Measurements from ENCODE around the gene SPOPL.
"Not testable (repeated sequence)": the region's sequence is repeated elsewhere in the genome, so short reads cannot be mapped to it uniquely, and the experiment has no call there.

The SPOPL gene

DNA sequence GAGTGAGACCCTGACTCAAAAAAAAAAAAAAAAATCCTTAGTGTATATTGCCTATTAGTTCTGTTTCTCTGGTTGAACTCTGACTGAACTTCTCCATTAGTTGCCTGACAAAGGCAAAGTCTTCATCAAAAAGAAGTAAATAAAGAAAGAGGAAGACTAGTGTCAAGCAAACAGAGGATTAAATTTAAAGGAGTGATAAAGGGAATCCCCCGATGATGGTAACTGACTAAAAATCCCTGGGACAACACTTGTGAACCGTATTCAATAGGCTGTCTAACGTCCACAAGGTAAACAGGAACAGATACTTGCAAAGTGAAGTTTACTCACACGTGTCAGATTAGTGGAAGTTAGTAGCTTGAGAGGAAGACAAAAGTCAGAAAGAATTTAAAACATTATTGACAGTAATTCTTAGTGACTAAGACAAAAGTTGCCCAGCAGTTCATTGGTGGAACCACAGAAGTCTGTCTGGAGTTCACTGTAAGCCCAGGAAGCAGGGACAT, 26.2 kb upstream of the SPOPL start:
- DNase-seq (ENCODE audit: low read depth) = no peak
- Histone ChIP-seq H3K9me3 (ENCODE audit: control insufficient read depth, low read length) (no peaks in the 10 kb centered on the region), H3K9ac (ENCODE audit: low read length) (no peak overlapping the region), H3K27me3 (replicated peaks; ENCODE audit: control insufficient read depth, insufficient read depth, low read length) (no peaks in the 10 kb centered on the region), H3K36me3 (ENCODE audit: control insufficient read depth, insufficient read depth, low read length, severe bottlenecking) (no peaks in the 10 kb centered on the region), H3K4me3 (ENCODE audit: low read length) (no peak overlapping the region), H3K4me1 (ENCODE audit: control insufficient read depth, insufficient read depth, low read length) (peaks cover 5% of the 10 kb centered on the region)

- Histone ChIP-seq H3K36me3 (ENCODE audit: control insufficient read depth, insufficient read depth, low read length, severe bottlenecking) (no peaks in the 10 kb centered on the region), H3K4me1 (ENCODE audit: control insufficient read depth, insufficient read depth, low read length) (peaks cover 5% of the 10 kb centered on the region), H3K27me3 (replicated peaks; ENCODE audit: control insufficient read depth, insufficient read depth, low read length) (no peaks in the 10 kb centered on the region), H3K9ac (ENCODE audit: low read length) (no peak overlapping the region), H3K9me3 (ENCODE audit: control insufficient read depth, low read length) (no peaks in the 10 kb centered on the region), H3K4me3 (ENCODE audit: low read length) (no peak overlapping the region)
- no peak for DNase-seq (ENCODE audit: low read depth)
Measured at GRCh38 chr2:138476186-138476585, 25.4 kb upstream of the SPOPL start.

GRCh38 chr2:138476940-138477339, 24.6 kb upstream of the SPOPL start:
- H3K27me3 ChIP-seq (replicated peaks; ENCODE audit: control insufficient read depth, insufficient read depth, low read length) = no peaks in the 10 kb centered on the region
- H3K4me3 ChIP-seq (ENCODE audit: low read length) = no peak overlapping the region
- H3K9ac ChIP-seq (ENCODE audit: low read length) = no peak overlapping the region
- no peaks in the 10 kb centered on the region for H3K9me3 ChIP-seq (ENCODE audit: control insufficient read depth, low read length)
- H3K4me1 ChIP-seq (ENCODE audit: control insufficient read depth, insufficient read depth, low read length) = peaks cover 5% of the 10 kb centered on the region
- no peak for DNase-seq (ENCODE audit: low read depth)
- H3K36me3 ChIP-seq (ENCODE audit: control insufficient read depth, insufficient read depth, low read length, severe bottlenecking) = no peaks in the 10 kb centered on the region

DNA sequence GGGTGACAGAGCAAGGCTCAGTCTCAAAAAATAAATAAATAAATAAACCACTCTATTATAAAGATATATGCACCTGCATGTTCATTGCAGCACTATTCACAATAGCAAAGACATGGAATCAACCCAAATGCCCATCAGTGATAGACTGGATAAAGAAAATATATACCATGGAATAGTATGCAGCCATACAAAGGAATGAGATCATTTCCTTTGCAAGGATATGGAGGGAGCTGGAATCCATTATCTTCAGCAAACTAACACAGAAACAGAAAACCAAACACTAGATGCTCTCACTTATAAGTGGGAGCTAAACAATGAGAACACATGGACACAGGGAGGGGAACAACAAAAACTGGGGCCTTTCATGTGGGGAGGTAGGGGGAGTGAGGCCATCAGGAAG, 18.8 kb upstream of the SPOPL start:
- H3K9ac ChIP-seq (ENCODE audit: low read length); H3K36me3 ChIP-seq (ENCODE audit: control insufficient read depth, insufficient read depth, low read length, severe bottlenecking); DNase-seq (ENCODE audit: low read depth); H3K9me3 ChIP-seq (ENCODE audit: control insufficient read depth, low read length); H3K4me3 ChIP-seq (ENCODE audit: low read length); H3K27me3 ChIP-seq (replicated peaks; ENCODE audit: control insufficient read depth, insufficient read depth, low read length); H3K4me1 ChIP-seq (ENCODE audit: control insufficient read depth, insufficient read depth, low read length): not testable (repeated sequence)

DNA sequence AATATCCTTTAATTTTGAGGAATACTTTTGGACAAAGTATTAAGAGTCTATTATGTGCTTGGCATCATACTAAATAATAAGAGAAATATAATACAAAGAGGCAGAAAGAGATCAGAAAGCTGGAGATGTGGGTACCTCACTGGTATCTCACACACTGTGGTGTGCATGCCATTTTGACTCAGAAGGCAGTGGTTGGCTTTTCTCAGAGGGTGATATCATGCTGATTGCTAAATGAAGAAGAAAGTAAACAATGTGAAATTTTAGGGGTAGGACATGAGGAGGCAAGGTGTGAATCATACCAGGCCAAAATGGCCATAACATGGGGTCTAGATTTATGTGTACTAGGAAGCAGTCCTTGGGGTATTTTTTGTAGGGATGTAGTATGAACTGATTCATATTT, 16.6 kb upstream of the SPOPL start:
- no peaks in the 10 kb centered on the region for H3K4me1 ChIP-seq (ENCODE audit: control insufficient read depth, insufficient read depth, low read length)
- no peak overlapping the region for H3K9ac ChIP-seq (ENCODE audit: low read length)
- no peak overlapping the region for H3K4me3 ChIP-seq (ENCODE audit: low read length)

GRCh38 chr2:138486363-138487198, 15.0 kb upstream of the SPOPL start:
- DNase-seq (ENCODE audit: low read depth) = no peak
- Histone ChIP-seq H3K4me1 (ENCODE audit: control insufficient read depth, insufficient read depth, low read length) (no peaks in the 10 kb centered on the region), H3K36me3 (ENCODE audit: control insufficient read depth, insufficient read depth, low read length, severe bottlenecking) (no peaks in the 10 kb centered on the region)

More for the DNA sequence above, 16.6 kb upstream of the SPOPL start:
- Histone ChIP-seq H3K36me3 (ENCODE audit: control insufficient read depth, insufficient read depth, low read length, severe bottlenecking) (no peaks in the 10 kb centered on the region), H3K9me3 (ENCODE audit: control insufficient read depth, low read length) (no peaks in the 10 kb centered on the region), H3K27me3 (replicated peaks; ENCODE audit: control insufficient read depth, insufficient read depth, low read length) (no peaks in the 10 kb centered on the region)
- DNase-seq (ENCODE audit: low read depth) = no peak

DNA sequence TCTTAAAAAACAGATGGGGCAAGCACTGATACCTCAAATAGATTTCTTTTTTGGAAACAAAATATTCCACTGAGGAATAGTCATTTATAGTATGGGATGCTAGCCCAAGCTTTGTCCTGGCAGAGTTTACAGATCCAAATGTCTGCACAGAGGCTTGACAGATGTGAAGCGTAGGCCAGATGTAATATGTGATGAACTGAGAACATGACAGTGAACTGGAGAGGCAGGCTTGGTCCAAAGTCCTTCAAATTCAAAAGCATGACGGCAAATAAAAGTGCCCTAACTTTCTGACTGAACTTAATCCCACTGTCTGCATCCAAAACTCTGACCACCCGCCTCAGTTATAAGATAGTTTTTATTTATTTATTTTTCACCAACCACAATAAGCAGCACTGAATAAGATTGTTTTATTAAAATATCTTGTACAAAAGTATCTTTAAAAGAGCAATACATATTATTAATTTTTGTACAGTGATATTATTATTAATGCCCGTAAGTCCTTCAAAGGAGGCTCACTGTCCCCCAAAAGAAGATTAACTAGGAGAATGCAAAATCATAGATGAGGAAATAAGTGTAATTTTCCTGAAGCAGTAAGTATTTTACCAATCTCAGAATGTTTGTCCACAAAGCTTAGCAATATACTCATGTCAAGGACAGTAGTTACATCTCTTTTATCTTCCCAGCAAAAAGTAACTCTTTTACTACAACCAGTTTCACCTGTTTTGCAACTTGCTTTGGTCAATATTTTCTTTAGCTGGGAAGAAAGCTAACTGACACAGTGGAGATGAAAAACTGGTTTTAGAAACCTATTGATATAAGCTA, 10.7 kb upstream of the SPOPL start:
- DNase-seq (ENCODE audit: low read depth) = no peak

More at GRCh38 chr2:138486363-138487198, 15.0 kb upstream of the SPOPL start:
- no peaks in the 10 kb centered on the region for H3K9me3 ChIP-seq (ENCODE audit: control insufficient read depth, low read length)
- H3K27me3 ChIP-seq (replicated peaks; ENCODE audit: control insufficient read depth, insufficient read depth, low read length) = no peaks in the 10 kb centered on the region
- H3K4me3 ChIP-seq (ENCODE audit: low read length) = no peak overlapping the region
- H3K9ac ChIP-seq (ENCODE audit: low read length) = no peak overlapping the region

DNA sequence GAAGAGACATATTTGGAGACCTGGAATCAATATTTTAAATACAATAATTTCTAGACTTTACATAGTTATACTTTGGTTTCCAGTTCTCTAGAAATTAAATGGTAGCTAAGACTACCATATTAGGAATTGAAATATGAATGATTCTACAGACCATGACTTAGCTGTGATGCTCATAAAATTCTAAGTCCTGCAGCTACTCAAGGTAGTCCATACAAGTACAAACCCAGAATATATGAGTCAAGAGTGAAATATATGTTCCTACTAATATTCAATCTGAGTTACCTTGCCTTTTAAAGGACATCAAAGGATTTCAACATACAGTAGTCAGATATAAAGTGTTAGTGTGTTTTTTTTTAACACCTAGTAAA, 10.1 kb upstream of the SPOPL start:
- no peak for DNase-seq (ENCODE audit: low read depth)
- Histone ChIP-seq H3K9me3 (ENCODE audit: control insufficient read depth, low read length) (no peaks in the 10 kb centered on the region), H3K4me3 (ENCODE audit: low read length) (no peak overlapping the region), H3K27me3 (replicated peaks; ENCODE audit: control insufficient read depth, insufficient read depth, low read length) (no peaks in the 10 kb centered on the region), H3K4me1 (ENCODE audit: control insufficient read depth, insufficient read depth, low read length) (peaks cover 9% of the 10 kb centered on the region), H3K36me3 (ENCODE audit: control insufficient read depth, insufficient read depth, low read length, severe bottlenecking) (no peaks in the 10 kb centered on the region), H3K9ac (ENCODE audit: low read length) (no peak overlapping the region)

More for the DNA sequence above, 10.7 kb upstream of the SPOPL start:
- no peak overlapping the region for H3K4me3 ChIP-seq (ENCODE audit: low read length)
- H3K9ac ChIP-seq (ENCODE audit: low read length) = no peak overlapping the region
- no peaks in the 10 kb centered on the region for H3K9me3 ChIP-seq (ENCODE audit: control insufficient read depth, low read length)
- peaks cover 8% of the 10 kb centered on the region for H3K4me1 ChIP-seq (ENCODE audit: control insufficient read depth, insufficient read depth, low read length)
- H3K27me3 ChIP-seq (replicated peaks; ENCODE audit: control insufficient read depth, insufficient read depth, low read length) = no peaks in the 10 kb centered on the region
- no peaks in the 10 kb centered on the region for H3K36me3 ChIP-seq (ENCODE audit: control insufficient read depth, insufficient read depth, low read length, severe bottlenecking)

GRCh38 chr2:138492160-138492559, 9.4 kb upstream of the SPOPL start:
- DNase-seq (ENCODE audit: low read depth) = no peak
- Histone ChIP-seq H3K4me3 (ENCODE audit: low read length) (no peak overlapping the region), H3K4me1 (ENCODE audit: control insufficient read depth, insufficient read depth, low read length) (peaks cover 9% of the 10 kb centered on the region), H3K9ac (ENCODE audit: low read length) (no peak overlapping the region), H3K9me3 (ENCODE audit: control insufficient read depth, low read length) (no peaks in the 10 kb centered on the region), H3K27me3 (replicated peaks; ENCODE audit: control insufficient read depth, insufficient read depth, low read length) (no peaks in the 10 kb centered on the region), H3K36me3 (ENCODE audit: control insufficient read depth, insufficient read depth, low read length, severe bottlenecking) (no peaks in the 10 kb centered on the region)

GRCh38 chr2:138493334-138493733, 8.2 kb upstream of the SPOPL start:
- Histone ChIP-seq H3K36me3 (ENCODE audit: control insufficient read depth, insufficient read depth, low read length, severe bottlenecking) (no peaks in the 10 kb centered on the region), H3K4me1 (ENCODE audit: control insufficient read depth, insufficient read depth, low read length) (peaks cover 9% of the 10 kb centered on the region), H3K4me3 (ENCODE audit: low read length) (no peak overlapping the region), H3K9ac (ENCODE audit: low read length) (no peak overlapping the region), H3K9me3 (ENCODE audit: control insufficient read depth, low read length) (no peaks in the 10 kb centered on the region), H3K27me3 (replicated peaks; ENCODE audit: control insufficient read depth, insufficient read depth, low read length) (no peaks in the 10 kb centered on the region)
- no peak for DNase-seq (ENCODE audit: low read depth)

GRCh38 chr2:138494265-138494966, 7.2 kb upstream of the SPOPL start:
- no peaks in the 10 kb centered on the region for H3K27me3 ChIP-seq (replicated peaks; ENCODE audit: control insufficient read depth, insufficient read depth, low read length)
- no peaks in the 10 kb centered on the region for H3K9me3 ChIP-seq (ENCODE audit: control insufficient read depth, low read length)
- H3K9ac ChIP-seq (ENCODE audit: low read length) = no peak overlapping the region
- no peak overlapping the region for H3K4me3 ChIP-seq (ENCODE audit: low read length)
- no peaks in the 10 kb centered on the region for H3K36me3 ChIP-seq (ENCODE audit: control insufficient read depth, insufficient read depth, low read length, severe bottlenecking)
- DNase-seq (ENCODE audit: low read depth) = no peak
- H3K4me1 ChIP-seq (ENCODE audit: control insufficient read depth, insufficient read depth, low read length) = peaks cover 9% of the 10 kb centered on the region

Data from adipocyte (in vitro differentiated cells).